Measurements from ENCODE around the gene ARHGAP42.

Gene ARHGAP42

DNA sequence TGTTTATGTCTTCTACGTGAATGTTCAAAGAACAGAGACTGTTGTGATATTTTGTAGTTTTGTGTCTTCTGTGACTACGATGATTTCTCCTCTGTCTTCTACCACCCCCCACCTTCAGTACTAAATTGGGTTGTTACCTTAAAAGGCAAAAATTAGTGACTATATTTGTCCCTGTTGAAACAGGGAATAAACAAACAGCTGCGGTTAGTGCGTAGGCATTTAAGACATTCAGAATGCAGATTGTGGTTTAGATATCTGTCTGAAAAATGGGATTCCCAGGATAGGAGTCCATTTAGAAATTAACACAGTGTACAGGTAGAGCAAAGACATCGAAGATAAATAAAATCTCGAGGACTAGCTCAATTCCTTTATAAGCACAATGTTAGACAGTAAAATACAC is 15.6 kb upstream of the ARHGAP42 start:
- DNase-seq (ENCODE audit: low read depth) = no peak
- TF ChIP-seq, protein P1, sequence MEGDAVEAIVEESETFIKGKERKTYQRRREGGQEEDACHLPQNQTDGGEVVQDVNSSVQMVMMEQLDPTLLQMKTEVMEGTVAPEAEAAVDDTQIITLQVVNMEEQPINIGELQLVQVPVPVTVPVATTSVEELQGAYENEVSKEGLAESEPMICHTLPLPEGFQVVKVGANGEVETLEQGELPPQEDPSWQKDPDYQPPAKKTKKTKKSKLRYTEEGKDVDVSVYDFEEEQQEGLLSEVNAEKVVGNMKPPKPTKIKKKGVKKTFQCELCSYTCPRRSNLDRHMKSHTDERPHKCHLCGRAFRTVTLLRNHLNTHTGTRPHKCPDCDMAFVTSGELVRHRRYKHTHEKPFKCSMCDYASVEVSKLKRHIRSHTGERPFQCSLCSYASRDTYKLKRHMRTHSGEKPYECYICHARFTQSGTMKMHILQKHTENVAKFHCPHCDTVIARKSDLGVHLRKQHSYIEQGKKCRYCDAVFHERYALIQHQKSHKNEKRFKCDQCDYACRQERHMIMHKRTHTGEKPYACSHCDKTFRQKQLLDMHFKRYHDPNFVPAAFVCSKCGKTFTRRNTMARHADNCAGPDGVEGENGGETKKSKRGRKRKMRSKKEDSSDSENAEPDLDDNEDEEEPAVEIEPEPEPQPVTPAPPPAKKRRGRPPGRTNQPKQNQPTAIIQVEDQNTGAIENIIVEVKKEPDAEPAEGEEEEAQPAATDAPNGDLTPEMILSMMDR (IDR thresholded peaks at IDR 0.05; ENCODE audit: control insufficient read depth, extremely low read depth, insufficient read depth) = no peak

DNA sequence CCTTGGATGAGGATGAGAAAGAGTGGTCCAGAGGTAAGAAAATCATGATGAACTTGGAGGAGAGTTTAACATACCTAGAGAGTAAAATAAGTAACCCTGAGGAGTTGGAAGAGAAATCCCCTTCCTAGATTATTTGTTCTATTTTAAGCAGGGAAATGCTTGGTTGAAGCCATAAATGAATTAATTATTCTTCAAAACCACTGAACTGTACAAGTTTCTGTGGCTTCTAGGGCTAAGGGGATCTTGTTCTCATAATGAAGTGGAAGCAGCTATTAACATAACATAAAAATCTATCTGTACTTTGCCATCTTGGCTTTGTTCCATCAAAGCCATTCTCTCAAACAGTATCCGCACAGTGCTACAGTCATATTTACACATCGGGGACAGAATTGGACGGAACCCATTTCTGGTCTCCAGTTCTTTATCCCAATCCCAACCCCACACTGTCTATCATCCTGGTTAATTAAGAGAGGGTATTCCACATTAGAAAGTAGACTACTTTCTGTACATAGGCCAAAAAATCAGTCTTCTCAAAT is 14.5 kb upstream of the ARHGAP42 start:
- H3K4me3 ChIP-seq (ENCODE audit: low read depth, low read length) = no peak overlapping the region
- TF ChIP-seq, protein P1 (IDR thresholded peaks at IDR 0.05; ENCODE audit: control insufficient read depth, extremely low read depth, insufficient read depth) = no peak
- peak; percentile 81 for DNase-seq (ENCODE audit: low read depth)

More for the DNA sequence above, 15.6 kb upstream of the ARHGAP42 start:
- no peak overlapping the region for H3K4me3 ChIP-seq (ENCODE audit: low read depth, low read length)

DNA sequence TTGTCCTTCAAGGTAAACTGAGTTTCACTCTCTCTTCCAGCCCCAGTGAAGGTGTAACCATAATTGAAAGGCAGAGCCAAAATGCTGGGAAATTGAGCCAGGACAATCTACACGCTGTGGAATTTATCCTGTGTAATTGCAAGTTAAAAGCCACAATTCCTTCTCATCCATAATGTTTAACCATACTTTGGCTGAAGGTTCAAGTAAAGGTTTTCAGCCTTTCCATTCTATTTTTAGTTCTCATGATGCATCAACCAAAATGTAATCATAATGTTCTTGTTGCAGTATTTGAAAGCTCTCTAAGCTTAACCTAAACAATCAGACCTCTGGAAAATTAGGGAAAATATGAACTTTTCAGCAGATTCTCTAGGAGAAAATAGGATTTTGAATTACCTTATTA is 14.0 kb upstream of the ARHGAP42 start:
- no peak overlapping the region for H3K4me3 ChIP-seq (ENCODE audit: low read depth, low read length)
- TF ChIP-seq, protein P1 (IDR thresholded peaks at IDR 0.05; ENCODE audit: control insufficient read depth, extremely low read depth, insufficient read depth) = no peak
- no peak for DNase-seq (ENCODE audit: low read depth)

DNA sequence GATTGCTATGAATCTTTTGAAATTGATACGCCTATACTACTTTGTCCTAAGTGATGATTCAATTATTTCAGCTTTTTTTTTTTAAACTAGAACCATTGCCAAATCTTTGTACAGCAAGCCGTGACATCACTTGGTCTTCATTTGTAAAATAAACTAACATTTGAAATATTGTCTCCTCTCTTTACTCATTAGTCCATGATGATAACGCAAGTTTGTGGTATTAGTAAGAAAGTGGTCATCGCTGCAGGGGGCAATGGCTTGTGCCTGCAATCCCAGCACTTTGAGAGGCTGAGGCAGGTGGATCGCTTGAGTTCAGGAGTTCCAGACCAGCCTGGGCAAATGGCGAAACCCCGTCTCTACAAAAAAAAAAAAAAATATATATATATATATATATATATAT is 12.9 kb upstream of the ARHGAP42 start:
- TF ChIP-seq, protein P1 (IDR thresholded peaks at IDR 0.05; ENCODE audit: control insufficient read depth, extremely low read depth, insufficient read depth) = no peak
- no peak overlapping the region for H3K4me3 ChIP-seq (ENCODE audit: low read depth, low read length)
- no peak for DNase-seq (ENCODE audit: low read depth)

DNA sequence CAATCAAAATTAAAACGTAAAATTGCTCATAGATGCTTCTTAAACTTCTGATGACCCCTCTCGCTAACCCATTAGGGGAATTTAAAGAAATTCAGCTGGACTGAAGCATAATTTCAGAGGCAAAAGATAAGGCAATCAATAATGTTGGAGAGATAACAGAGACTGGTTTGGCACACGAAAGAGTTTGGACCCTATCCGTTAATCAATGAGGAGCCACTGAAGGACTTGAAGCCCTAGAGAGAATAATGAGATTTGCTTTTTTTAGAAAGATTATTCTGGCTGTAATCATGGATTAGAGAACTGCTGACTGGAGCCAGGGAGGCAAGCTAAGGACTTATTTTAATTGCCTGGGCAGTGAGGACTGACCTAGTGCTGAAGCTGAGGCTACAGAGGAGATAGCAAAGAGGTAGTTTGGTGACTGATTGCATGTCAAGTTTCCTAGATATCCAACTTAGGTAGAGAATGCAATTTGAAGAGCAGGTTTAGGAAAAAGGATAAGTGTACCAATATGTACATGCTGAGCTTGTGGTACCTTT is 11.9 kb upstream of the ARHGAP42 start:
- H3K4me3 ChIP-seq (ENCODE audit: low read depth, low read length) = no peak overlapping the region

DNA sequence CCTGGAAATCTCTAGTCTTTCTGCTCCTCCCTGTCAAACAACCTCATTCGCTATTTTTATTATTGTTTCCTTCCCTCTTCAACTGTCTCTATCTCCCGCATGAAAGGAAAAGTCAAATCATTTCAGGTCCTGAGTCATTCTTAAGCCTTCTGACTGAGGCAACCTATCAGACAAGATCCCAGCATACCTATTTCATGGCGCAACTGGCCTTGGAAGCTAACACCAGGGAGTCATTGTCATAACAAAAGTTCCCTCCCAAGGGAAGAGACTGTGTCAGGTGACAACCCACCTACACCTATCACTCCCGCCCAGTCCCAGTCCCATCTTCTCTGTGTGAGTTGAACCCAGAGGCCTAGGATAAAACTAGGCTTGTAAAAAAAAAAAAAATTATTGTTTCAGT is 10.2 kb upstream of the ARHGAP42 start:
- TF ChIP-seq, protein P1 (IDR thresholded peaks at IDR 0.05; ENCODE audit: control insufficient read depth, extremely low read depth, insufficient read depth) = no peak
- DNase-seq (ENCODE audit: low read depth) = no peak
- no peak overlapping the region for H3K4me3 ChIP-seq (ENCODE audit: low read depth, low read length)

More for the DNA sequence above, 11.9 kb upstream of the ARHGAP42 start:
- TF ChIP-seq, protein P1 (IDR thresholded peaks at IDR 0.05; ENCODE audit: control insufficient read depth, extremely low read depth, insufficient read depth) = no peak
- DNase-seq (ENCODE audit: low read depth) = no peak

DNA sequence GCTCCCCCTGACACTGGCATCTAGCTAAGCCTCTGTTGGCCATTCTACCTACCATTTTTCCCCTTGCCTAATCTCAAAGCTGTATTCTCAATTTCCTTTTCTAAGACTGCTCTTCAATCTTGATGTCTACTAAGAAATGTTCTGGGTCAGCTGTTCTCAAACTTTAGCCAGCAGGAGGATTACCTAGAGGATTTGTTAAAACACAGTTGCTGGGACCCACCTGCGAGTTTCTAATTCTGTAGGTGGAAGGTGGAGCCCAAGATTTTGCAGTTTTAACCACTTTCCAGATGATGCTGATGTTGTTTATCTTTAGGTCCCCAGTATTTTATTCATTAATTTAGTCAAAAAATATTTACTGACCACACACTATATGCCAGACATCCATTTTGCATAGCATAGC is 9.3 kb upstream of the ARHGAP42 start:
- DNase-seq (ENCODE audit: low read depth) = no peak
- TF ChIP-seq, protein P1 (IDR thresholded peaks at IDR 0.05; ENCODE audit: control insufficient read depth, extremely low read depth, insufficient read depth) = no peak
- no peak overlapping the region for H3K4me3 ChIP-seq (ENCODE audit: low read depth, low read length)

Measured in LNCaP clone FGC (cell line).